ENCODE measurements around the gene MMP21.

The MMP21 gene

GRCh38 chr10:125822878-125823662 is 47.4 kb upstream of the MMP21 start, which contains the start of the genes BCCIP and UROS:
Gene BCCIP (plus strand): TSS chr10:125823546. CDS start chr10:125823558, 12 bp downstream.
Gene UROS (minus strand): TSS chr10:125823258. CDS start chr10:125816499, 6,759 bp downstream.
- H3K4me2 ChIP-seq (ENCODE audit: insufficient read depth, low read length) = peak within 1 kb of the TSS; percentile 88
- H3K4me3 ChIP-seq (ENCODE audit: low read depth in 1 of 2, low read length in 2 of 2) = peak within 1 kb of the TSS; percentile 92 to 95
- peaks cover 19% of the 10 kb centered on the region; the same call in 1 of the 2 replicates for H4K20me1 ChIP-seq (ENCODE audit: insufficient read depth, low read length)
- ATAC-seq (ENCODE audit: insufficient read depth, low read depth) (peak; percentile 88), DNase-seq (peak; percentile 87)
- peaks cover 65% of the 10 kb centered on the region for H3K79me2 ChIP-seq (ENCODE audit: insufficient read depth, low read length)
- H3K9me3 ChIP-seq (ENCODE audit: insufficient read depth, low read length, severe bottlenecking) = no peaks in the 10 kb centered on the region
- TF ChIP-seq, protein P1, sequence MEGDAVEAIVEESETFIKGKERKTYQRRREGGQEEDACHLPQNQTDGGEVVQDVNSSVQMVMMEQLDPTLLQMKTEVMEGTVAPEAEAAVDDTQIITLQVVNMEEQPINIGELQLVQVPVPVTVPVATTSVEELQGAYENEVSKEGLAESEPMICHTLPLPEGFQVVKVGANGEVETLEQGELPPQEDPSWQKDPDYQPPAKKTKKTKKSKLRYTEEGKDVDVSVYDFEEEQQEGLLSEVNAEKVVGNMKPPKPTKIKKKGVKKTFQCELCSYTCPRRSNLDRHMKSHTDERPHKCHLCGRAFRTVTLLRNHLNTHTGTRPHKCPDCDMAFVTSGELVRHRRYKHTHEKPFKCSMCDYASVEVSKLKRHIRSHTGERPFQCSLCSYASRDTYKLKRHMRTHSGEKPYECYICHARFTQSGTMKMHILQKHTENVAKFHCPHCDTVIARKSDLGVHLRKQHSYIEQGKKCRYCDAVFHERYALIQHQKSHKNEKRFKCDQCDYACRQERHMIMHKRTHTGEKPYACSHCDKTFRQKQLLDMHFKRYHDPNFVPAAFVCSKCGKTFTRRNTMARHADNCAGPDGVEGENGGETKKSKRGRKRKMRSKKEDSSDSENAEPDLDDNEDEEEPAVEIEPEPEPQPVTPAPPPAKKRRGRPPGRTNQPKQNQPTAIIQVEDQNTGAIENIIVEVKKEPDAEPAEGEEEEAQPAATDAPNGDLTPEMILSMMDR (IDR thresholded peaks at IDR 0.05; ENCODE audit: borderline replicate concordance, extremely low read depth, low read length, poor library complexity, severe bottlenecking) = no peak
- no peak for TF ChIP-seq EZH2 (IDR thresholded peaks at IDR 0.05; ENCODE audit: borderline replicate concordance, low read depth, low read length, severe bottlenecking)
- peaks cover 46% of the 10 kb centered on the region for H3K4me1 ChIP-seq (ENCODE audit: insufficient read depth, low read length)
- peak within 1 kb of the TSS; percentile 73 for H3K9ac ChIP-seq (ENCODE audit: low read depth, low read length)
- peaks cover 32% of the 10 kb centered on the region for H3K36me3 ChIP-seq (ENCODE audit: insufficient read depth, low read length)
- peak within 1 kb of the TSS; percentile 99 for H2AFZ ChIP-seq (ENCODE audit: low read depth, low read length)
- H3K27me3 ChIP-seq (ENCODE audit: insufficient read depth, low read length, poor library complexity) = no peaks in the 10 kb centered on the region
- peak within 1 kb of the TSS; percentile 100 for H3K27ac ChIP-seq (ENCODE audit: low read length)

- no peak overlapping the region for H2AFZ ChIP-seq (ENCODE audit: low read depth, low read length)
- no peak overlapping the region for H3K4me2 ChIP-seq (ENCODE audit: insufficient read depth, low read length)
- no peak overlapping the region for H3K9ac ChIP-seq (ENCODE audit: low read depth, low read length)
- H4K20me1 ChIP-seq (ENCODE audit: insufficient read depth, low read length) = peaks cover 15% of the 10 kb centered on the region; the same call in 1 of the 2 replicates
- TF ChIP-seq, protein P1 (IDR thresholded peaks at IDR 0.05; ENCODE audit: borderline replicate concordance, extremely low read depth, low read length, poor library complexity, severe bottlenecking) = no peak
- no peak for TF ChIP-seq EZH2 (IDR thresholded peaks at IDR 0.05; ENCODE audit: borderline replicate concordance, low read depth, low read length, severe bottlenecking)
- peaks cover 46% of the 10 kb centered on the region for H3K79me2 ChIP-seq (ENCODE audit: insufficient read depth, low read length)
- peaks cover 9% of the 10 kb centered on the region for H3K36me3 ChIP-seq (ENCODE audit: insufficient read depth, low read length)
- no peaks in the 10 kb centered on the region for H3K27me3 ChIP-seq (ENCODE audit: insufficient read depth, low read length, poor library complexity)
- no peak overlapping the region for H3K4me3 ChIP-seq (ENCODE audit: low read depth in 1 of 2, low read length in 2 of 2)
- ATAC-seq (ENCODE audit: insufficient read depth, low read depth) (no peak), DNase-seq (no peak)
- H3K27ac ChIP-seq (ENCODE audit: low read length) = no peak overlapping the region
- H3K9me3 ChIP-seq (ENCODE audit: insufficient read depth, low read length, severe bottlenecking) = no peaks in the 10 kb centered on the region
- peaks cover 38% of the 10 kb centered on the region for H3K4me1 ChIP-seq (ENCODE audit: insufficient read depth, low read length)
These were observed 45.1 kb upstream of the MMP21 start for GRCh38 chr10:125820701-125821100.

DNA sequence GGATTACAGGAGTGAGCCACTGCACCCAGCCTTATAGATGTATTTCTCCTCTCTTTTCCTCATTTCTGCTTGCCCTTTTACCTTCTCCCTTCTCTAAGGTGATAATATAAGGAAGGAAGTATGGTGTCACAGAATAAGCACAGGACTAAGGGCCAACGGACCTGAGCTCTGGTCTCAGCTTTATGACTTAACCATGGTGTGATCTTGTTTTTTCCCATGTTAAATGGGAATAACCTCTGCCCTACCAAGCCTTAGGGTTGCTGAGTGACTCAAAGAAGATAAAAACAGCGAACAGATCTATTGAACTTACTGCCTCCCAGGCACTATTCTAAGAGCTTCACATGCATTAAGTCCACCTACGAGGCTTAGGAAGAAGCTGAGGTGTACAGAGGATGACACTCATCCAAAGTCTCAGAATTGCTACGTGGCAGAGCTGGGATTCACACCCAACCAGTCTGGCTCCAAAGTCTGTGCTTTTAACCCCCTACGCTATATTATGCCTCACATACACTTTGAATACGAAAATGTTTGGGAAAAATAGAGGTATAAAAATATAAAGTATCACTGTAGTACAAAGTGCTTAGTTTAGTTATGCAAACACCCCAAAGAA is 41.8 kb upstream of the MMP21 start:
- H3K4me3 ChIP-seq (ENCODE audit: low read depth in 1 of 2, low read length in 2 of 2) = no peak overlapping the region
- peaks cover 19% of the 10 kb centered on the region for H3K4me1 ChIP-seq (ENCODE audit: insufficient read depth, low read length)
- no peaks in the 10 kb centered on the region for H3K27me3 ChIP-seq (ENCODE audit: insufficient read depth, low read length, poor library complexity)
- ATAC-seq (ENCODE audit: insufficient read depth, low read depth) (no peak), DNase-seq (no peak)
- TF ChIP-seq, protein P1 (IDR thresholded peaks at IDR 0.05; ENCODE audit: borderline replicate concordance, extremely low read depth, low read length, poor library complexity, severe bottlenecking) = no peak
- TF ChIP-seq EZH2 (IDR thresholded peaks at IDR 0.05; ENCODE audit: borderline replicate concordance, low read depth, low read length, severe bottlenecking) = no peak
- no peaks in the 10 kb centered on the region; the same call in 1 of the 2 replicates for H4K20me1 ChIP-seq (ENCODE audit: insufficient read depth, low read length)
- H3K27ac ChIP-seq (ENCODE audit: low read length) = no peak overlapping the region
- peaks cover 13% of the 10 kb centered on the region for H3K79me2 ChIP-seq (ENCODE audit: insufficient read depth, low read length)
- peaks cover 24% of the 10 kb centered on the region; the same call in 1 of the 2 replicates for H3K36me3 ChIP-seq (ENCODE audit: insufficient read depth, low read length)
- no peak overlapping the region for H3K9ac ChIP-seq (ENCODE audit: low read depth, low read length)
- H3K9me3 ChIP-seq (ENCODE audit: insufficient read depth, low read length, severe bottlenecking) = no peaks in the 10 kb centered on the region
- no peak overlapping the region for H3K4me2 ChIP-seq (ENCODE audit: insufficient read depth, low read length)
- no peak overlapping the region for H2AFZ ChIP-seq (ENCODE audit: low read depth, low read length)

Data from DND-41 (cell line).